Suppressor macrophage treated with lipopolysaccharide for 4 hours (primary cell): Measurements from ENCODE around the gene ST8SIA2.
"Not testable (repeated sequence)": the region's sequence is repeated elsewhere in the genome, so short reads cannot be mapped to it uniquely, and the experiment has no call there.

Source experiments
- DNase-seq: peaks from one replicate; pipeline ENCODE4 v3.0.0-alpha.2; 2020

Gene ST8SIA2

DNA sequence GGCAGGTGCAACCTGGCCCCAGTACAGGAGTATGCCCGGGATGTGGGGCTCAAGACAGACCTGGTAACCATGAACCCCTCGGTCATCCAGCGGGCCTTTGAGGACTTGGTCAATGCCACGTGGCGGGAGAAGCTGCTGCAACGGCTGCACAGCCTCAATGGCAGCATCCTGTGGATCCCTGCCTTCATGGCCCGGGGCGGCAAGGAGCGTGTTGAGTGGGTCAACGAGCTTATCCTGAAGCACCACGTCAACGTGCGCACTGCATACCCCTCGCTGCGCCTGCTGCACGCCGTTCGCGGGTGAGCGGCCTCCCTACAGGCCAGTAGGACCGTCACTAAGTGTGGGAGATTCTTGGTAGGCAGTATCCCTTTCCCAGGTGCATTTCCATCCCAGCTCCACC lies 51.0 kb downstream of the ST8SIA2 start:
- DNase-seq = no peak

DNA sequence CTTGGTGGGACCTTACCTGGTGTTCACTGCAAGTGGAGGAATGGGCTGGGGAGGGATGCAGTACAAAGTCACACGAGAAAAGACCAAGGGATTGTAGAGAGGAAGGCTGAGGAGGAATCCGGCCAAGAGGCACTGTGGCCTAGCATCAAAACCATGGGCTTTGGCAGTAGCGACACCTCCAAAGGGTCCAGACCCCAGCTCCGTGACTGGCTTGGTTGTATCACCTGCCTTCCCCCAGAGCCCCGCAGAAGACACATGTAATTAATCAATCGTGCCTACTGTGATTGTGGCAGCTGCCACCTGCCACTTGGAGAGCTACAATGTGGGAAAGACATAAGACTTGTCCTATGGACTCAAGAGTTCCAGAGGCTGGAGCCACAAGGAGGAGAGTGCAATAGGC lies 54.7 kb downstream of the ST8SIA2 start:
- DNase-seq = no peak

DNA sequence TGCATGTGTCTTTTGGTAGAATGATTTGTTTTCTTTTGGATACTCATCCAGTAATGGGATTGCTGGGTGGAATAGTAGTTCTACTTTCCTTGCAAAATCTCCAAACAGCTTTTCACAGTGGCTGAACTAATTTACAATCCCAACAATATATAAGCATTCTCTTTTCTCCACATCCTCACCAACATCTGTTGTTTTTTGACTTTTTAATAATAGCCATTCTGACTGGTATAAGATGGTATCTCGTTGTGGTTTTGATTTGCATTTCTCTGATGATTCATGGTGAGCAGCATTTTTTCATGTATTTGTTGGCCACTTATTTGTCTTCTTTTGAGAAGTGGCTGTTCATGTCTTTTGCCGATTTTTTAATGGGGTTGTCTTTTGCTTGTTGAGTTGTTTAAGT lies 55.8 kb downstream of the ST8SIA2 start:
- DNase-seq = no peak

DNA sequence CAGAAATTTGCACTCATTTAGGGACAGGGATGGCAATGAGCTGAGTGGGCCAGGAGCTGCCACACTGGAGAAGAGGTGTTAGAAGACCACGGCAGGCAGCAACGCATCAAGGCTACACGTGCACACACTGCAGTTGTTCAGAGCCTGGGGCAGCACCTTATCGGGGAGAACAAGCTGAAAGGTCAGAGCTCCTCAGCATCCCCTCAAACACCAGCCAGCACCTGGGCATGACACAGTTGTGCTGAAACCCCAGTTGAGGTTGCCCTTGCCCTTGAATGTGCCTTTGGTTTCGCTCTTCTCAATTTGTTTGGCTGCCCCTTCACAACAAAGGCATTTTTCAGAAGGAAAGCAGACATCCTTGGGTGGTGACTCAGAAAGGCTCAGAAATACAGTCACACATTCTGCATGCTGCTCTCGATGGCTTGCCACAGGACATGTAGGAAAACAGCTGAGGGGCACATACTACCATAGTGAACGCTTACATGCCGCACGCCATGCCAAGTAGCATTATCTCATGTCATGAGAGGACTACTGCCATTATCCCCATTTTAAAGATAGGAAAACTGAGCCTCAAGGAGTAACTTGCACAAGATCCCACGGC lies 57.6 kb downstream of the ST8SIA2 start:
- no peak for DNase-seq

DNA sequence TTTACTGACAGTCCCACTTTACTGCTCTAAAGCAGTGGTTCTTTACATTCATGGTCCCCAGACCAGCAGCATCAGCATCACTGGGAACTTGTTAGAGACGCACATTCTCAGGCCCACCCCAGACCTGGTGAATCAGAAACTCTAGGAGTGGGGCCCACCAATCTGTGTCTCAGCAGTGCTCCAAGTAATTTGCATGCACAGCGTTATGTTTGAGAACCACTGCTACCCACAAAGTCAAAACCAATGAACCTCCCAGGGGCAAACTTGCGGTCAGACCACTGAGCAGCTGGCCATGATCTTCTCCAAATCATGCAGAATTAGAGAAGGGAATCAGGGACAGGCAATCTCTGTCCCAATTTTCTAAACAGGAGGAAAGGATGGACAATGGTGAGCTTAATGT lies 58.5 kb downstream of the ST8SIA2 start:
- DNase-seq = no peak

DNA sequence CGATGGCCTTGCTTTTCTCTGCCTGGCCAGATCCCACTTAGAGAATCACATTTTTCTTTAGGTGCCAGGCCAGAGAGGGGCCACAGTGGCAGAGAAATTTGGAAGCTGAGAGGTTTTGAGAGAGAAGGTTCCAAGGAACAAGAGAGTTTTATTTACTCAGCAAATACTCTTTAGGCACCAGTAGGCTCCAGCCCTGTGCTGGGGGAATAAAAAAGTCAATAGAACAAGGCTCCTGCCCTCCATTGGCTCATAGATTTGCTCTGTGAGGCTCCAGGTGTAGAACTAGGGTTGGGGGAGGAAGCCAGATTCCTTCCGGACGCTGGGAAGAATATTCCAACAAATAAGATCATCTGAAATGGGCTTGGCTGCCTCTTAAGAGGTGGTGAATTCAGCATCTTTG lies 59.9 kb downstream of the ST8SIA2 start:
- DNase-seq = no peak

DNA sequence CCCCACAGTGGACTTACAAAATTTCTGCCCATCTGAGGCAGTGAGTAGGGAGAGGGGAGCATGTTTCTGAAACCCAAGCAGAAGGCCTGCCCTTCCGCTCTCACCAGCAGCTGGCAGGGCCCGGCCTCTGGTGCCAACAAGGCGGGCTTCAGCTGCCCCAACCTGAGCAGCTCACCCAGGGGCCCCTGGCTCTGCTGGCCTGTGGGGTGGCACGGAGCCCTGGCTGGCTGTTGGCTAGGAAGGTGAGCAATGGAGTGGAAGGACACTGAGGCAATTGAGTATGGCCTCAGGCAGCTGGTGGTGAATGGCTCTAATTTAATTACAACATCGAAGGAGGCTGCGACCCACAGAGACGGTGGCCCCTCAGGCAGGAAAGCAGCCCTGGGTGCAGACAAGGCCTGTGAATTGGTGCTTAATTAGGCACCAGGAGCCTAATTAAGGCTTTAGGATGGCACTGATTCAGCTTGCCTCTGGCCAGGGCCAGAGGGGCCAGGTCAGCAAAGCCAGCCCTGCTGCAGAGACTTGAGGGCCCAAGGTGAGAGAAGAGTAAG lies 60.9 kb downstream of the ST8SIA2 start:
- DNase-seq = no peak

DNA sequence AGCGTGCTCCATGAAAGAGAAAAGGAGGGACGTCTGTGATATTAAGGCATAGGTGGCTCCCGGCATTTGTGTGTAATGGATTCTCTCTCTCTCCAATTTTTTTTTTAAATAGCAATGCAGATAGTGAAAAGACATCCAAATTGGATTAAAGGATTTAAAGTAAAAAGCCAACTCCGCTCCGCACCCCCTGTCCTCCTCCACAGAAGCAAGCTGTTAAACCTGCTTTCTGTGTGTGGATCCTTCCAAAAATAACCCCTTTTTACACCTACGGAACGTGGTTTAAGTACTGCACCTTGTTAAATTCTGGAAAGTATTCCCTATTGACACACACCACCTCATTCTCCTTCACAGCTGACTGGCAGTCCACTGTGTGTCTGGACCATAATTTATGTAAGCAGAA lies 61.6 kb downstream of the ST8SIA2 start:
- DNase-seq = no peak

DNA sequence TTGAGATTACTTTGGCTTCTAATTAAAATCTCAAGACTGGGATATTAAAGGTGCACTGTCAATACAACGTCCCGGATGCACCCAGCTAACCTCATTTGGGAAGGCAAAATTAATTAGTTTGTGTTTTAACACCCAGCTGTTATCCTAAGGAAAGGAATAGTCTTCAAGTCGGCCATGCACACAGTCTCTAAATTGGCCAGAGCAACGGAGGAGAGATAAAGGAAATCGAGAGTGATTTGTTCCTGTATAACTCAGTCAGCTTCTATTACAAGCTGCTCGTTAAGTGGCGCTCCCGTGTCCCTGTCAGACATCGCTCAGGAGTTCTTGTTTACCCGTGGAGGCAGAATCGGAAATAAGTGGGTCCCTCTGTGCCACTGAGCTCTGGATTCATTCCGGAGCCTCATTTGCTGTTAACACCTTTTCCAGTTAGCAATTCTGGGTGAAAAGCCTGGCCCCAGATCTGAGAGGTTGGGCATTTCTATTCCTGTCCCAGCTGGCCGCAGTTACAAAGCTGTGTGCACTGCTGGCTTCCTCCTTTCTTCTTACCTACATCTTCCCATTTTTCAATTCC lies 63.9 kb downstream of the ST8SIA2 start:
- DNase-seq = no peak

DNA sequence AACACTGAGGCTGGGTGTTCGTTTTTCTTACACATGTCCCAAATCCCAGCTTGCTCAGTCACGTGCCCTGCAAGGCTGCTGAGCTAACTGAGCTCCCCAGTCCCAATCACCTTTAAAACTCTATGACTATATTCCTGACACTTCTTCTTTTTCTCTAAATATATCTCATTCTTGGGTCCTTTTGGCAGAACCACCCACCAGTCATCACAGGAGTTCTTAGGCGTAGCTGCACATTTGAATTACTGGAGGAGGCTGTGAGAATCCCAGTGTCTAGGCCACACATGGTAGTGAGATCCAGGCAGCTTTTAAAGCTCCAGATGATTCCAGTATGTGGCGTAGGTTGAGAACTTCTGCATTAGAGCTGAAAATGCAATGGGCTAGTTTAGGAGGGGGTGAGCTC lies 66.3 kb downstream of the ST8SIA2 start:
- no peak for DNase-seq

DNA sequence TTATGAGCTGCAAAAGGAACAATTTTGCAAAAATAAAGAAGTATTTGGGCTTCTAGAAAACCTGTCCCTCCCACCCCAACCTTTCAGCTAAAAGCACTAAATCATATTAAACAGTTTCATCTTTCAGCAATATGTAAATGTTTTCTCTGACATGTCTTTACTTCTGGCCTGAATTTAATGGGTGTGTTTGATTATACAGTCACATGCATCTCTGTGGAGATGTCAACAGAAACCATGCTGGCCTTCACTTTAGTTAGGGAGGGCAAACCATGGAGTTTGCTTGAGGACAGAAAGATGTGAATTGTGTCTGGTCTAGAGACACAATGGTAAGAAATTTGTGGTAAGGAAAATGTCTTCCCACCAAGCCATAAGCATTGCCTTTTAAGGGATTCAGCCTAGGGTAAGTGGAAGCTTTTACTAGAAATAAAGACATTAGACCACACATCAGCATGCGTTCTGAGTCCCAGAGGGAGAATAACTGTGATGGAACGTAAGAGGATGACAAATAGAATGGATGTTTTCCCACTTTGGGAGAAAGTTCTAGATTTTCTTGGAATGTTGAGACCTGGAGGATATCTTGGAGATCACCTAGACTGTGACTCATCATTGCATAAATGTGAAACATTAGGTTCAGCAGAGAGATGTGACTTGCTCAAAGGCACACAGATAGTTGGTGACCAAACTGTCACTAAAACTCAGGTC lies 68.9 kb downstream of the ST8SIA2 start:
- DNase-seq = no peak

DNA sequence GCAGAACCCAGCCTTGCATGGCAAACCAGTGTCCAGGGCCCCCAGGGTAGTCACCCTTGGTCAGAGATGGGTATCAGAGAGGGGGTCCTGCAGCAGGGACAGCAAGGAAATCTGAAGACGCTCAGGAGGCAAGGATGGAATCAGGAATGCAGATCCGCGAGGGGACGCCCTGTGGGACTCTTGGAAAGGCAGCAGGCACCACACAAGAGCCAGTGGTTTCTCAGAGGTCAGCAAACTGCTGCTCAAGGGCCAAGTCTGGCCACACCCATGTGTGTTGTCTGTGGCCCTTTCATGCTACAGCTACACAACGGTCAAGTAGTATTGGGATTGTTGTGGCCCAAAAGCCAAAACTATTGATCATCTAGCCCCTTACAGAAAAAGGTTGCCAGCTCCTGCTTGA lies 69.7 kb downstream of the ST8SIA2 start:
- DNase-seq = no peak

DNA sequence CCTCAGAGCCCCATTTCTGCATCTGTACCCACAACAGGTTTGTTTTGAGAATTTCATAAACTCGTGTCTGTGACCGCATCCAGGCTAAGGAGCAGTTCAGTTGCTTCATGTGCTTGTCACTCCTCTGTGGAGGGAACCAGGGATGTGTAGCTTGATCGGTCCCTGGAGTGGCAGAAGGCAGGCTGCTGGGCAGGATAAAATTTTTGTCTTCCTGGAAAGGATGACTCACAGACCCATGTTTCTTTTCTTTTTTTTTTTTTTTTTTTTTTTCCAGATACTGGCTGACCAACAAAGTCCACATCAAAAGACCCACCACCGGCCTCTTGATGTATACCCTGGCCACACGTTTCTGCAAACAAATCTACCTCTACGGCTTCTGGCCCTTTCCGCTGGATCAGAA lies 70.1 kb downstream of the ST8SIA2 start:
- no peak for DNase-seq

DNA sequence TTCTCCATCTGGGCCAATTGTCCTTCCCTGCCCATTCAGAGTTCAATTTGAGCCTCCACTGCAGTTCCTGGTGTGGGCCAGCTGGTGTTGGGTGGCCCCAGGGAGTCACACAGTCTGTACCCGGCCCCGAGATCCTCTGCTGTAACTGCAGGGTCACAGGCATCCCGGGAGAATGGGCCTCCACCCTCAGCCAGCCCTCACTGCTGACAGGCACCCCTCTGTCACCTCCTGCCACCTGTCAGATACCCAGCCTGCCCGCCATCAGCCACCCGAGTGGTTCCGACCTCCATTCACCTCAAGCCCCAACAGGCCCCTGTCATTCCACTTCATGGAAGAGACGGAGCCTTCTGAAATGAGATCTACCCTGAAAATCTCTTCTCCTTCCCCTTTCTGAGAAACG lies 73.2 kb downstream of the ST8SIA2 start:
- no peak for DNase-seq

DNA sequence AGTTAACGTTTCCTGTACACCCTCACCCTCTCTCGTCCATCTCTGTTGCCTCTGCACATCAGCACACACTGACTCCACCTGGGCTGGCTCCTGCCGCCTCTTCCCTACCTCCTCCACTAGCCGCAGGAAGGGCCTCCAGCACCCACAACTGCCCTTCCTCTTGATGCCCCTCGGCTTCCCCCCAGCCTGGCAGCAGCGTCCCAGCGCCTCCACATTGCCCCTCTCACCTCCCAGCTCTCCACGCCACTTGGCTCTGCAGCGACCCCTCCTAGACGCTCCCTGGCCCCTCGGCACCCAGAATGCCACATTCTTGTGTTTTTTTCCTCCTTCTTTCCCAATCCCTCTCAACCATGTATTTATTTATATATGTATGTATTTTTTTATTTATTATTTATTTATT lies 73.6 kb downstream of the ST8SIA2 start:
- DNase-seq = no peak

DNA sequence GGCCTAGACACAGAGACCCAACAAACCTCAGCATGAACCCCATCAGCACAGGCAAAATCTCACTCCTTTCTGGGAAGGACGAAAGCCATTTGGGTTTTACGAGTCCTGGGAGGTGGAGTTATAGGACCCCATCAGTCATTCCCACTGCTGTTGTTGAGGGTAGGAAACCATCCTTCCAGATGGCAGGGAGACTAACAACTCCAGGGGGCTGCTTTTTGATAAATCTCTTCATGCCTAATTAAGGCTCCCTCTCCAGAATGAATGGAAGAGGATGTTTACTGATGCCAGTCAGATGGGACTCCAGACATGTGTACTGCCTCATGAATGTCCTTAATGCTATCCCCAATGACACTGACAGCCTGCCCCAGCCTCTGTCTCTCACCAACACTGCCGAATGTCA lies 75.3 kb downstream of the ST8SIA2 start:
- no peak for DNase-seq

DNA sequence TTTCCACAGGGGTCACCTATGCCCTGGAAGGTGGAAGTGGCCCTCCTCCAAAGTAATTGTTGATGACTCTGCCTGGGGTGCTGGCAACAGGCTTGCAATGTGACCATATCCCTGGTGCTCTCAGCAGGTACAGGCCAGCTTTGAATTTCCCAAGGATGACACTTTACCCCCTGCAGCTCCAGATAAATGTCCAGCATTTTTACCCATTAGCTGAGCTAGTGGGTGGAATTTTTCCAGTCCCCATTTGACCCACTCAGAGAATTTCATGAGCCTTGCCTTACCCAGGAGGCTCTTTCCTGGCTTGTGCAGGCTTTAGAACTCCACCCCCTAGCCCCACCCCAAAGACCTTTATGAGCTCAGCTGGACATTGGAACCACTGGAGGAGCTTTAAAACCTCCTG lies 77.6 kb downstream of the ST8SIA2 start:
- no peak for DNase-seq

DNA sequence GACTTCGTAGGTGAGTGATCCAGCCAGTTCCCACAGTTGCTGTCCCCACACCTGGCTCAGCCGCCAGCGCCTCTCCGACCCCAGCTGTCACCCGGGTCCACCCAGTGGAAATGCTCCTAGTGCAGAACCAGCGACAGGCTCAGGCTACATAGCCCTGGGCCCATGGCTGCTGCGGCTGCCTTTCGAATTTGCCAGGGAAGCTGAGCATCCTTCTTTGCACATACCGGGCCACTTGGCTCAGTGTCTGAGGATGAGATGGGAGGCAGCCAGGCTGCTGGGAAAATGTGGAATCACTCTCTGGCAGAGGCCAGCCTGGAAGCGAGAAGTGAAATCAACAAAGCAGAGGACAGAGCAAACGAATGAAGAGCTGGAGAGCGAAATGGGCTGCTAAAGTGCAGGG lies 80.1 kb downstream of the ST8SIA2 start:
- DNase-seq = no peak

DNA sequence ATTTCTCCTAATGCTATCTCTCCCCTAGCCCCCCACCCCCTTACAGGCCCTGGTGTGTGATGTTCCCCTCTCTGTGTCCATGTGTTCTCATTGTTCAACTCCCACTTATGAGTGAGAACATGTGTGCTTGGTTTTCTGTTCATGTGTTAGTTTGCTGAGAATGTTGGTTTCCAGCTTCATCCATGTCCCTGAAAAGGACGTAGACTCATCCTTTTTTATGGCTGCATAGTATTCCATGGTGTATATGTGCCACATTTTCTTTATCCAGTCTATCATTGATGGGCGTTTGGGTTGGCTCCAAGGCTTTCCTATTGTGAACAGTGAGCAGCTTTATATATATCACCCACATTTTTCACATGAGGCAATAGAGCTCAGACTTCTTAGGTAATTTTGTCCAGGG lies 86.0 kb downstream of the ST8SIA2 start:
- not testable (repeated sequence) for DNase-seq

DNA sequence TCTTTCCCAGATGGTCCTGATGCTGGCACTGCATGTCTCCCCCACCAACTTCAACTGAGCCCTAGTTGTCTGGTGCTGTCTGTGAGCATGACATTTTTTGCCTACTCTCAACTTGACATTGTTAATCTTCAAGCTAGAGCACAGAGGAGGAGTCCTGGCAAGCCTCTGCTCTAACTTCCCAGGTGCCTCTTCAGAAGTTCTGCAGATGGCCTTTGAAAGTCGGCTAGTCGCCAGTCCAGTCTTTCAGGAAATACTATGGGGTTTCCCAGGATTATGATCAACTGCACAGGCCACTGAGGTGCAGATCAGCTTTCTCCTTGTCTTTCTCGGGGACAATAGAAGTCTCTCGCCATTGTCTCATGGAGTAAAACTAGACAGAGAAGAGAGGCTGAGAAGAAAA lies 86.7 kb downstream of the ST8SIA2 start:
- DNase-seq = no peak

DNA sequence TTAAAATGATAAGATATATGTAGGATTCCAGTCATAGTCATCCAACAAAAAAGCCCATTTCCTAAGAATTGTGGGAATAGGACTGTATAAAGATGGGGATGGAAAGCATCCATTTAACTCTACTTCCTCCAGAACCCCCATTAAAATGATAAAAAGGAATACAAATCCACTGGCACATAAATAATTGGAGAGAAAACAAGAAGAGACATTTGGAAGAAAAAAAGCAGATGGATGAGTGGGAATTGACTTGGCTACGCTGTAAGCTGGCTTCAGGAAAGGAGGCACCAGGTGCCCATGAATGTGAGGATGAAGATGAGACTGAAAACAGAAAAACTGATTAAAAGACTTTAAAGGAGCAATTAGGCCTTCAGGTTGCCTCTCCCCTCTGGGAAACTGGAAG lies 91.8 kb downstream of the ST8SIA2 start:
- DNase-seq = no peak

DNA sequence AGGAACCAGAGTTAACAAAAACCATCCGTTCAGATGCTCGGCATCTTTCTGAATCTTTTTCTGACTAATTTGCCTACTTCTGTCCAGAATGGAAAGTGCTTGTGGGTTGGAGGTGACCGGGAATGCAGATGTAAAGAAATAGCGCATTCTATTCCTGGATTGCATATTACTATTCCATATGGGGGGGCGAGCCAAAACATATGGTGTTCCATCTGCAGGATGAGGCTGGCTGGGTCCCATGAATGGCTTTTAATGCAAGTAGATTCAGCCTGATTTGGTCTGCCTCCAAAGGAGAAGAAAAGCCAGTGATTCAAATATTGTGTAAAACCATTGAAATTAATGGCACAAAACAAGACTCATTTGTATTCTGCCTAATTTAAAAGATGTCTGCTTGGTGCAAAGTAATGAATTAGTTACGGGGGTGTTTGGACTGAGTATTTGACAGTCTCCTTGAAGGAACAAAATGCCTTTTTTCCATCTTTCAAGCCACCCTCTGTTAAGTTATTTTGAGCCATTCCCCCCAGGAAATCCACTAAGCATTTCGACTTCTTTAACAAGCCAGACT lies 99.0 kb downstream of the ST8SIA2 start:
- no peak for DNase-seq

DNA sequence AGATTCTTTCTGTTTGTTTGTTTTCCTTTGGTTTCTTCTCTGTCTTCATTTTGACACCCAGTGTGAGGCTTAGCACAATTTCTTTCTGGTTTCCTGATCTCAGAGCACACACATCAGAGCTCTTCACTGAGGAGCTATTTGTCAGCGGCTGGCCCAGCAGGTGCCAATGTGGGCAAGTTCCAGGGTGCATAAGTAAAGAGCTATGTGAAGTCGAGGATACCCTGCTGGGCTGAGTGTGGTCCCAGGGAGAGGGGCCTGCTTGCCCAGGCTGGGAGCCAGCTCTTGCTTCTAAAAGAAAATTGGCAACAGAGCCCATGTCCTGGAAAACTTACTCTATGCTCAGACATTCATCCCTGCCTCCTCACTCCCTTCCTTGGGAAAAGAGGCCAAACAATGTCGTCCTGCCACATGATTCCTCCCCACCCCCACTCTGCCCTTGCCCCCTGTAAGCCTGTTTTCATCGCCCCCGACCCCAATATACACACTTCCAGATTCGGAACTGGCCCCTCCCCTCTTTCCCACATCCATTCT lies 101.2 kb downstream of the ST8SIA2 start:
- DNase-seq = no peak

DNA sequence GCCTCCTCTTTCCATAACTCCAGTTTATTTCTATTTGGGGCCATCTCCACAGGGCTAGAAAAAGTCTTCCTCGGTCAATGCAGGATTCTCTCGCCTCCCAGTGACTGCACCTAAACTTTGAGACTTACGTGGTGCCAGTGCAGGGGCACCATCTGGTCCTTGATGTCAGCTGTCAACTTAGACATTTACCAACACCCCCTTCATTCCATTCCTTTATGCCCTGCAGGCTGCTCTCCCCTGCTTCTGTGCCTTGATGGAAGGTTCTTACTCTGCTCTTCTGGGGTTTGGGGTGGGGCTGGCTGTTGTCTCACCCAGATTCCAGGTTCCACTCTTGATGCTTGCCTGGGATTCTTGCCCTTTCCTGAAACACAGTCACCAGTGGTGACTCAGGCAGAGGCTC lies 101.8 kb downstream of the ST8SIA2 start:
- DNase-seq = no peak
